GM23338 (cell line): ENCODE results near the gene PALLD. TPM values are rescaled to one million over a fixed set of nuclear protein-coding genes. Genes with fewer than 3 reads are reported as not detected.

ENCODE experiments used
- ATAC-seq: fragments of 200-7000 bp; cut with Tn5 transposase; 3 replicates; pipeline ENCODE4 v1.9.1; 2020
- DNase-seq: peaks from one replicate; pipeline ENCODE4 v3.0.0-alpha.2; 2015; ENCODE audit warnings: low spot score
- H2AFZ ChIP-seq: fragments of 200-600 bp; sonication (generic); 2 replicates; pipeline ENCODE4 v1.8.0; 2016; ENCODE audit warnings: antibody characterized with exemption, mild to moderate bottlenecking, moderate library complexity
- H3F3A ChIP-seq: fragments of 200-600 bp; sonication (generic); replicated peaks from 2 replicates; pipeline ENCODE4 v1.8.0; 2017; ENCODE audit warnings: antibody characterized with exemption, mixed run types, low read depth
- H3K27ac ChIP-seq: fragments of 200-600 bp; sonication (generic); 2 replicates; pipeline ENCODE4 v1.6.1; 2016; ENCODE audit warnings: low read depth
- H3K27me3 ChIP-seq: fragments of 200-600 bp; sonication (generic); 2 replicates; pipeline ENCODE4 v1.8.0; 2016; ENCODE audit warnings: mild to moderate bottlenecking, mixed run types, moderate library complexity; ENCODE audit not compliant: insufficient read depth
- H3K36me3 ChIP-seq: fragments of 200-600 bp; sonication (generic); 2 replicates; pipeline ENCODE4 v1.8.0; 2016; ENCODE audit warnings: mild to moderate bottlenecking; ENCODE audit not compliant: insufficient read depth
- H3K4me1 ChIP-seq: fragments of 200-600 bp; sonication (generic); 2 replicates; pipeline ENCODE4 v1.8.0; 2016; ENCODE audit warnings: mild to moderate bottlenecking, moderate library complexity; ENCODE audit not compliant: insufficient read depth
- H3K4me2 ChIP-seq: fragments of 200-600 bp; sonication (generic); 2 replicates; pipeline ENCODE4 v1.7.1; 2017; ENCODE audit warnings: mixed run types
- H3K4me3 ChIP-seq: fragments of 200-600 bp; sonication (generic); 2 replicates; pipeline ENCODE4 v1.6.1; 2016; ENCODE audit warnings: mixed run types
- H3K79me2 ChIP-seq: fragments of 200-600 bp; sonication (generic); replicated peaks from 2 replicates; pipeline ENCODE4 v1.8.0; 2017; ENCODE audit warnings: mild to moderate bottlenecking; ENCODE audit not compliant: insufficient read depth
- H3K9me2 ChIP-seq: fragments of 200-600 bp; sonication (generic); 2 replicates; pipeline ENCODE4 v1.8.0; 2017; ENCODE audit not compliant: insufficient read depth
- H4K20me1 ChIP-seq: fragments of 200-600 bp; sonication (generic); replicated peaks from 2 replicates; pipeline ENCODE4 v1.8.0; 2017; ENCODE audit warnings: mild to moderate bottlenecking; ENCODE audit not compliant: insufficient read depth
- H3K27ac Mint-ChIP-seq: 2 replicates; pipeline ENCODE4 v1.8.0; 2020; ENCODE audit warnings: inconsistent platforms, mild to moderate bottlenecking, moderate library complexity, mixed read lengths
- H3K27me3 Mint-ChIP-seq: 3 replicates; pipeline ENCODE4 v1.8.0; 2022; ENCODE audit warnings: low read depth, mild to moderate bottlenecking, moderate library complexity, mixed read lengths, inconsistent platforms; ENCODE audit not compliant: insufficient read depth, poor library complexity
- H3K36me3 Mint-ChIP-seq: 3 replicates; pipeline ENCODE4 v1.8.0; 2021; ENCODE audit warnings: low read depth, mild to moderate bottlenecking, inconsistent platforms, moderate library complexity, mixed read lengths
- H3K4me1 Mint-ChIP-seq: 3 replicates; pipeline ENCODE4 v1.8.0; 2020; ENCODE audit warnings: mild to moderate bottlenecking, inconsistent platforms, mixed read lengths
- H3K4me3 Mint-ChIP-seq: 3 replicates; pipeline ENCODE4 v1.8.0; 2021; ENCODE audit warnings: moderate library complexity, mild to moderate bottlenecking, inconsistent platforms, mixed read lengths
- H3K9me3 Mint-ChIP-seq: 3 replicates; pipeline ENCODE4 v1.8.0; 2020; ENCODE audit warnings: moderate library complexity, mild to moderate bottlenecking, inconsistent platforms, mixed read lengths
- EZH2 ChIP-seq: fragments of 200-600 bp; sonication (generic); IDR thresholded peaks from one replicate; pipeline ENCODE4 v1.8.0; 2017; ENCODE audit warnings: antibody characterized with exemption, mild to moderate bottlenecking, low read depth; ENCODE audit not compliant: unreplicated experiment
- EZH2phosphoT487 ChIP-seq: fragments of 200-600 bp; sonication (generic); IDR thresholded peaks from one replicate; pipeline ENCODE4 v1.8.1; 2018; ENCODE audit warnings: antibody characterized with exemption; ENCODE audit not compliant: unreplicated experiment
- JUNB ChIP-seq: IDR thresholded peaks from one replicate; pipeline ENCODE4 v1.6.1; 2016; ENCODE audit warnings: antibody characterized with exemption; ENCODE audit not compliant: unreplicated experiment
- STAT1 ChIP-seq: IDR thresholded peaks from one replicate; pipeline ENCODE4 v1.6.1; 2016; ENCODE audit warnings: antibody characterized with exemption; ENCODE audit not compliant: unreplicated experiment
- ZNF114 ChIP-seq: fragments of 250-450 bp; sonication (Bioruptor Pico); IDR thresholded peaks from 2 replicates; pipeline ENCODE4 v1.5.0; 2020; ENCODE audit warnings: mild to moderate bottlenecking, moderate library complexity
- polyA plus RNA-seq: library from polyadenylated mRNA; unstranded; fragments of >200 nt; fragmentation: Nextera tagmentation; extraction: Ambion mirVana; gene quantifications from 2 replicates; pipeline ENCODE4 v1.2.1, GENCODE V29; 2016
- total RNA-seq: library from RNA; depleted of rRNA; stranded (reverse); fragments of >200 nt; shearing (Covaris generic); gene quantifications from 2 replicates; pipeline ENCODE4 v1.2.3, GENCODE V29; 2014
- TF ChIP-seq, protein P1 (sequence below), 2 experiments: fragments of 200-600 bp in 1 of 2; sonication (generic) in 1 of 2; conservative IDR thresholded peaks; 2 replicates each; pipeline versions ENCODE4 v1.5.1 to v1.6.1; 2016 to 2017; ENCODE audit warnings: antibody characterized with exemption in 2 of 2, low read depth in 2 of 2, mild to moderate bottlenecking in 2 of 2, moderate library complexity in 1 of 2
- TF ChIP-seq, protein P2 (sequence below): IDR thresholded peaks from one replicate; pipeline ENCODE4 v1.6.1; 2018; ENCODE audit warnings: antibody characterized with exemption; ENCODE audit not compliant: unreplicated experiment

The PALLD gene
- total and polyA plus RNA-seq, 2 experiments from 2014 or later = 13.1 to 30.2 TPM

DNA sequence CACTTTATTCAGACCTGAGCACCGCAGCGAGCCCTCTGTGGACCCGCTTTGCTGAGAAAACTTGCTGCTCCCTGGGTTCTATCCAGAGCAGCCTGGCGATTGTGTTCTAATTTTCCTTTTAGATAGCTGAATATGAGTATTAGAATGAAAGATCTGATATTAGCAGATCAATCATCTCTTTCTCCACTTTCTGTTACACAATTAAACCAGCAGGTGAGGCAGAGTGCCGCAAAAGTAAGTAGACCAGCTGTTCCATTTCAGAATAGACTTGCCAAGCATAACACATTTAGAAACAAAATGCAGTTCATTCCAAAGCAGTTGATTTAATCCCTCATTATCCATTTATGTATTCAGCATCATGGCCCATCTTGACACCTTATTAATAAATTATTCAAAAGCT is 58.6 kb downstream of the PALLD start:
- Mint-ChIP-seq H3K4me3 (no peak overlapping the region), H3K27ac (no peak overlapping the region), H3K9me3 (no peaks in the 10 kb centered on the region), H3K4me1 (peaks cover 18% of the 10 kb centered on the region), H3K27me3 (no peaks in the 10 kb centered on the region), H3K36me3 (peaks cover 3% of the 10 kb centered on the region; the same call in 1 of the 3 replicates)
- DNase-seq (no peak), ATAC-seq (no peak)
- Histone ChIP-seq H2AFZ (no peak overlapping the region), H4K20me1 (no peaks in the 10 kb centered on the region), H3K4me1 (peaks cover 8% of the 10 kb centered on the region), H3K79me2 (no peaks in the 10 kb centered on the region), H3K4me3 (no peak overlapping the region), H3K36me3 (no peaks in the 10 kb centered on the region), H3F3A (no peaks in the 10 kb centered on the region), H3K27me3 (no peaks in the 10 kb centered on the region), H3K27ac (no peak overlapping the region), H3K9me2 (no peaks in the 10 kb centered on the region), H3K4me2 (no peak overlapping the region)
- TF ChIP-seq, protein P1, sequence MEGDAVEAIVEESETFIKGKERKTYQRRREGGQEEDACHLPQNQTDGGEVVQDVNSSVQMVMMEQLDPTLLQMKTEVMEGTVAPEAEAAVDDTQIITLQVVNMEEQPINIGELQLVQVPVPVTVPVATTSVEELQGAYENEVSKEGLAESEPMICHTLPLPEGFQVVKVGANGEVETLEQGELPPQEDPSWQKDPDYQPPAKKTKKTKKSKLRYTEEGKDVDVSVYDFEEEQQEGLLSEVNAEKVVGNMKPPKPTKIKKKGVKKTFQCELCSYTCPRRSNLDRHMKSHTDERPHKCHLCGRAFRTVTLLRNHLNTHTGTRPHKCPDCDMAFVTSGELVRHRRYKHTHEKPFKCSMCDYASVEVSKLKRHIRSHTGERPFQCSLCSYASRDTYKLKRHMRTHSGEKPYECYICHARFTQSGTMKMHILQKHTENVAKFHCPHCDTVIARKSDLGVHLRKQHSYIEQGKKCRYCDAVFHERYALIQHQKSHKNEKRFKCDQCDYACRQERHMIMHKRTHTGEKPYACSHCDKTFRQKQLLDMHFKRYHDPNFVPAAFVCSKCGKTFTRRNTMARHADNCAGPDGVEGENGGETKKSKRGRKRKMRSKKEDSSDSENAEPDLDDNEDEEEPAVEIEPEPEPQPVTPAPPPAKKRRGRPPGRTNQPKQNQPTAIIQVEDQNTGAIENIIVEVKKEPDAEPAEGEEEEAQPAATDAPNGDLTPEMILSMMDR (conservative IDR thresholded peaks at IDR 0.05; ENCODE audit: low read depth in 2 of 2) = 0 out of 4 replicates have a peak, but pooled peaks of 1 of the 2 experiments have one; percentile 11
- TF ChIP-seq EZH2phosphoT487 = no peak

DNA sequence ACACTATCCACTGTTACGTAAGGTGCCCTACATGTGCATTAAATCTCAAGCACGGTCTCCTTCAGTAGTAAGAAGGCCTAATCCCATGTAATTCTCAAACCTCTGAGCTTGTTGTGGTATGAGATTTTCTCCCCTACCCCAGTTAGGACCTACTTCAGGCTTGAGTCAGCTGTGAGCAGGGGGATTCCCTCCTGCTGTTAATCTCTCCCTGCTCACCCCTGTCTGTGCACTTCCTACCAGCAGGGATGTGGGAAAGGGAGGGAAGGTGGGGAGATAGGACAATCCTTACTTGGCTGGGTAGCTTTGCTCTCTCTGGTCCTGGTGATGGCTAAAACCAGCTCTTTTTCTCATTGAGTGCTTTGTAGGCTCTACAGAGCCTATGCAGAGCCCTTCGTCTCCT is 60.8 kb downstream of the PALLD start:
- H4K20me1 ChIP-seq = no peaks in the 10 kb centered on the region
- no peaks in the 10 kb centered on the region for H3K36me3 ChIP-seq
- Mint-ChIP-seq H3K36me3 (peaks cover 3% of the 10 kb centered on the region; the same call in 1 of the 3 replicates), H3K27me3 (no peaks in the 10 kb centered on the region), H3K4me1 (peaks cover 15% of the 10 kb centered on the region), H3K4me3 (no peak overlapping the region), H3K9me3 (no peaks in the 10 kb centered on the region), H3K27ac (no peak overlapping the region)
- no peak for ATAC-seq
- H3K4me1 ChIP-seq = peaks cover 7% of the 10 kb centered on the region
- no peaks in the 10 kb centered on the region for H3K79me2 ChIP-seq
- no peaks in the 10 kb centered on the region for H3K27me3 ChIP-seq
- H3K9me2 ChIP-seq = no peaks in the 10 kb centered on the region
- no peak overlapping the region for H2AFZ ChIP-seq
- no peak for DNase-seq
- H3F3A ChIP-seq = no peaks in the 10 kb centered on the region
- H3K27ac ChIP-seq = no peak overlapping the region
- H3K4me3 ChIP-seq = no peak overlapping the region
- H3K4me2 ChIP-seq = no peak overlapping the region
- TF ChIP-seq, protein P2, sequence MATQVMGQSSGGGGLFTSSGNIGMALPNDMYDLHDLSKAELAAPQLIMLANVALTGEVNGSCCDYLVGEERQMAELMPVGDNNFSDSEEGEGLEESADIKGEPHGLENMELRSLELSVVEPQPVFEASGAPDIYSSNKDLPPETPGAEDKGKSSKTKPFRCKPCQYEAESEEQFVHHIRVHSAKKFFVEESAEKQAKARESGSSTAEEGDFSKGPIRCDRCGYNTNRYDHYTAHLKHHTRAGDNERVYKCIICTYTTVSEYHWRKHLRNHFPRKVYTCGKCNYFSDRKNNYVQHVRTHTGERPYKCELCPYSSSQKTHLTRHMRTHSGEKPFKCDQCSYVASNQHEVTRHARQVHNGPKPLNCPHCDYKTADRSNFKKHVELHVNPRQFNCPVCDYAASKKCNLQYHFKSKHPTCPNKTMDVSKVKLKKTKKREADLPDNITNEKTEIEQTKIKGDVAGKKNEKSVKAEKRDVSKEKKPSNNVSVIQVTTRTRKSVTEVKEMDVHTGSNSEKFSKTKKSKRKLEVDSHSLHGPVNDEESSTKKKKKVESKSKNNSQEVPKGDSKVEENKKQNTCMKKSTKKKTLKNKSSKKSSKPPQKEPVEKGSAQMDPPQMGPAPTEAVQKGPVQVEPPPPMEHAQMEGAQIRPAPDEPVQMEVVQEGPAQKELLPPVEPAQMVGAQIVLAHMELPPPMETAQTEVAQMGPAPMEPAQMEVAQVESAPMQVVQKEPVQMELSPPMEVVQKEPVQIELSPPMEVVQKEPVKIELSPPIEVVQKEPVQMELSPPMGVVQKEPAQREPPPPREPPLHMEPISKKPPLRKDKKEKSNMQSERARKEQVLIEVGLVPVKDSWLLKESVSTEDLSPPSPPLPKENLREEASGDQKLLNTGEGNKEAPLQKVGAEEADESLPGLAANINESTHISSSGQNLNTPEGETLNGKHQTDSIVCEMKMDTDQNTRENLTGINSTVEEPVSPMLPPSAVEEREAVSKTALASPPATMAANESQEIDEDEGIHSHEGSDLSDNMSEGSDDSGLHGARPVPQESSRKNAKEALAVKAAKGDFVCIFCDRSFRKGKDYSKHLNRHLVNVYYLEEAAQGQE = no peak
- TF ChIP-seq EZH2phosphoT487 (no peak), JUNB (no peak), ZNF114 (no peak), EZH2 (no peak), STAT1 (no peak)
- TF ChIP-seq, protein P1 (conservative IDR thresholded peaks at IDR 0.05; ENCODE audit: low read depth in 2 of 2) = no peak
